GM21529 (cell line): ENCODE results near the gene MFNG.
"Not testable (repeated sequence)": the region's sequence is repeated elsewhere in the genome, so short reads cannot be mapped to it uniquely, and the experiment has no call there.

Source experiments
- ATAC-seq: cut with Tn5 transposase; IDR thresholded peaks from one replicate; pipeline ENCODE4 v1.9.1; 2021; ENCODE audit not compliant: unreplicated experiment

Gene MFNG

DNA sequence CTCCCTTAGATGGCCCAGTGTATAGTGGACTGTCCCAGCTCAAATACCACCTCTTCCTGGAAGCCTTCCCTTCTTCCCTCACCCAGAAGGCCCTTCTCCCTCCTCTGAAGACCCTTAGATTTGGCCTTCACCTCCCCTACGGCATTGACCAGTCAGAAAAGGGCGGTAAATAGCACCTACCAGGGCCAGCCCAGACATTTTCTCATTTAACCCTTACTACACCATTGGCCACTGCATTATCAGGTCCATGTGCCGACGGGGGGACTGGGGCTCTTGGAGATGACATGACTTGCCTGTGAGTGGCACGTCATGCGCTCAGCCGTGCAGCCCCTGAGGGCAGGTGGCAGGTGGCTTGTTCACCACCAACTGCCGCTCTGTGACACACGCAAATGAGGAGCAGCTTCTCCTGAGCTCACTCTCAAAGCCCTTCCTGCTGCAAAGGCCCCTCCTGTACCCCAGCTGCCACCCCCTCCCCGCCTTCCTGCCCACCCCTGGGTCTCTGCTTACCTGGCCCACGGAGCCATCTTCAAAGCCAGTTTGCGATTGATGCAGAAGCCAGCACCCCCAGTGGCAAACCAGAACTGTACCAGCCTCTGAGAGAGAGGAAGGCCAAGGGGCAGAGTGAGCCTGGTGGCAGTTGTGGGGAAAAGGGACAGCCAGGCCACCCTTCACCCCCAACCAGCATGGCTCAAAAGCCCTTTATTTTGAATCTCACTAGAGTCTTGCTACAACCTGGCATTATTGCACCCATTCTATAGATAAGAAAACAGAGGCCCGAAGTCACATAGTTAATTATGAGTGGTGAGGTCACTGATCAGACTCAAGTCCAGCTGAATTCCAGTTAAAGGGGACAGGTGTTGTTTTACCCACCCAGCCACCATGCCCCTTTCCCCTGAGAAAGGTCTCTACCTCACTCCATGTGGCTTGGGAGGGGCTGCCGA, 9.5 kb downstream of the MFNG start:
- ATAC-seq: no peak

DNA sequence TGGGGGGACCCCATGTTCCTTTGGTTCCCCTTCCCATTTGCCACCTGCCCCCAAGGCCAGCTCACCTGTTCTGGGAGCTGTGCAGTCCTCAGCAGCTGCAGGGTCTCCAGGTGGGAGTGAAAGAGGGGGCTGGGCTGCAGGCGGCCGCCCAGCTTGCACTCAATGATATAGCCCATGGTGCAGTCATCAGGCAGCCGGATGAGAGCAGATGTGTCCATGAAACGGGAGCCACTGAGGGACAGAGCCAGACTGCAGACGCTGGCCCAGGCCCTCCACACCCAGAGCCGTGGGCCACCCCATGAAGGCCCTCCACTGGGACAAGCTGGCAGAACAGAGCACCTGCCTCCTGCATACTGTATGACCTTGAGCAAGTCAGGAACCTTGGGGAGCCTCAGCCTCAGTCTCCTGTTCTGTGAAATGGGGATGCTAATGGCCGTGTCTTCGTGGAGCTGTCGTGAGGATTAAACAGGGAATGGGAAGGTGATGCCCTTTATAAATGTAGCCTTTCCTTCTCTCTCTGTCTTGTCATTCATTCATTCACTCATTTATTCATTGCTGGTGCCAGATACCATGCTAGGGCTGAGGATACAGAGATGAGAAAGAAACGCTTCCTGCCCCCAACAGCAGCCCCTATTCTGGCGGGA, 11.6 kb downstream of the MFNG start:
- no peak for ATAC-seq

DNA sequence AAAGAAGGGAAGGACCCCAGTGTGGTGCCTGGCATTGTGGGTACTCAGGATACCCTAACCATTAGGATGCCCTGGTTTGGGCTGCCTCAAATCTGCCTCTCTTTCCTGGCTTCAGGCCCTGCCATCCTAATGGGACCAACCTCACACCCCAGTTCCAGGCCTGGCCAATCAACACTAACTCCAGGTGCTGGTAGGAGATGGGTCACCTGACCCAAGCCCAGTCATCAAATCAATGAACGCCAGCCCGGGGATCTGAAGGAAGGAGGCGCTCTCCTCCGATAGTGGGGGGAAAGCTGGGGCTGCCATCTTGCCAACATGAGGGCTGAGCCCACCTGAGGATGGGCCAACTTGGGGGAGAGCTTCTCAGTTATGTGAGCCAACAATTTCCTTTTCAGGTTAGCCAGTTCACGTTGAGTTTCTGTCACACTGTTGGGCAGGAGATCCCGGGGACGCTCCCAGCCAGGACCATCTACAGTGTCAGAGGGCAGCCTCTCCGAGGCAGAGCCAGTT, 12.7 kb downstream of the MFNG start:
- ATAC-seq: no peak

DNA sequence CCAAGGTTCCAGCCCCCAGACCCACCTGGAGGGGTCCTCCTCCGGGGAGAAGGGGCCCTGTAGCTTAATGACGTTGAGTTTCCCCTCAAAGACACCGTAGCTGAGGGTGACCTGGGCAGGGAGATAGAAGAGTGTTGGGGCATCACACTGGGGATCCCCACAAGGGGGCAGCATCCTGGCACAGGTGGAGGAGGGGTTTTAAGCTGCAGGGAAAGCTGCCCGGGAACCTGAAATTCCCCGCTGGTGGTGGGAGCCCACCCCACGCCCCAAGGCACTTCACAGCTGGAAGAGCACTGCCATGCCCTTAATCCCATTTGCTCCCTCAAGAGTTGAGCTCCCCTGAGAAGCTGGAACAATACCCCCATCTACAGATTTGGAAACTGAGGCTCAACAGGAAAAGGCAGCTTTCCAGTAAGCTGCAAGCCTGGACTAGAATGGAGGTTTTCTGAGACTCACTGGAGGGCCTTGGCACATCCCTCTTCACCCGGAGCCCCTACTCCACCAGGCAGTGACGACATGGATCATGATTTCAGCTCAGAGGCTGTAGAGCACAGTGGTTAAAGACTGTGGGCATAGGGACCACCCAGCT, 13.7 kb downstream of the MFNG start:
- ATAC-seq: no peak

DNA sequence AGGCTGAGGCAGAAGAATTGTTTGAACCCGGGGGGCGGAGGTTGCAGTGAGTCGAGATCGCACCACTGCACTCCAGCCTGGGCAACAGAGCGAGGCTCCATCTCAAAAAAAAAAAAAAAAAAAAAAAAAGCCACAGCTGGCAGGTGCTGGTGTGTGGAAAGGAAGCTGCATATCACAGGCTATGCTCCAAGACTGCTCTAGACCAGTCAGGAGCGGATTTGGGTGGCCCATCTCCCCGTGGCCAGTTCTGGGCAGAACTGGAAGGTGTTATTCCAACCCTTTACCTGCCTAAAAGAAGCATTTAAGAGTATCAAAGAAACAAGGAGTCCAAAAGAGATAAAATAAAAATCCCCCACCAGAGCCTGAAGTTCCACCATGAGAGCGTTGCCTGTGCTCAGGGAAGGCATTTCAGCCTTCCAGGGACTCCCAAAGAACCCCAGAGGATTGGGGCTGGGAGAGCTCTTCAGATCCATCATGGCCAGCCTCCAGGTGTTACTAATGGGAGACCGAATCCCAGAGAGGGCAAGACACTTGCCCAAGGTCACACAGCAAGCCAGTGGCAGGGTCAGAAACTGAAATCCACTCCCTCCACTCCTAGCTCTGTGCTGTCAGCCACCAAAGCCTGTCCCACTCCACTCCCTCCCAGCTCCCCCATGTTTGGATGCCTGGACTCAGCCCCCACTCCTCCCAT, 14.3 kb downstream of the MFNG start:
- ATAC-seq: no peak

DNA sequence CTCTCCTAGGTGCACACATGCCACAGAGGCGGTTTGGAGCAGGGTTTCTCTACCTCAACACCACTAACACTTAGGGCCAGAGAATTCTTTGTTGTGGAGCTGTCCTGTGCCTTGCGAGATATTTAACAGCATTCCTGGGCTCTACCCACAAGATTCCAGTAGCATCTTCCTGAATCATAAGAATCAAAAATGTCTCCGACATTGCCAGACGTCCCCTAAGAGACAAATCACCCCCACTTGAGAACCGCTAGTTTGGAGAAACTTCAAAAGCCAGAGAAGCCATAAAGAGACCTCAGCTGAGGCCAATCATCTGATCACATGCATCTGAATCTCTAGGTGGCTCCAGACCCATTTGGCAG, 16.1 kb downstream of the MFNG start:
- ATAC-seq: no peak

DNA sequence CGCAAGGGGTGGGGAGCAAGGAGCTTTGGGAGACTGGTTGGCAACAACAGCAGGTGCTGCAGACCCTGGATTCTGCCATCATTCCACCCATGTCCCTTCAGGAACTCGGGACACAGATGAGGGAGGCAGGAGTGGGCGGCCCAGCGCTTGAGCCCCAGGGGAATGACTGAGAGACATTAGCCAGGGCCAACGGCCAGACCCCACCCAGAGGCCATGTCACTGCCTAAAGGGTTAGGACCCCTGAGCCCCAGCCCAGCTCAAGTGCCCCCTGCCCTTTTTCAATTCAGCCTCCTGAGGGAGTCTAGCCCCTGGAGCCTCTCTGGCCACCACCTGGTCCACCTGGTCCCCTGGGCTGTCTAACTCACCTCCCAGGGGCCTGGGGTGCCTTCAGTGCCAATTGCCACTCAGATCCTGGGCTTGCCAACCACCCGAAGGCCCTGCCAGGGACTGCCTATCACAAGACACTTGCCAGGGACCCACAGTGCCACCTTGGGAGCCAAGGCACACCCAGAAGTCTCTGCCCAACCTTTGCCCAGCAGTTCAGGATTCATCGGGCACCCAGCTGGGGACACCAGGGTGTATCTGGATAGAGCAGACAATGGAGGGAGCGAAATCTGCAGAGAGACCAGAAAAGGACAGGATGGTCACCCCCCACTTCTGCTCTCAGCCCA, 16.6 kb downstream of the MFNG start:
- ATAC-seq: no peak

DNA sequence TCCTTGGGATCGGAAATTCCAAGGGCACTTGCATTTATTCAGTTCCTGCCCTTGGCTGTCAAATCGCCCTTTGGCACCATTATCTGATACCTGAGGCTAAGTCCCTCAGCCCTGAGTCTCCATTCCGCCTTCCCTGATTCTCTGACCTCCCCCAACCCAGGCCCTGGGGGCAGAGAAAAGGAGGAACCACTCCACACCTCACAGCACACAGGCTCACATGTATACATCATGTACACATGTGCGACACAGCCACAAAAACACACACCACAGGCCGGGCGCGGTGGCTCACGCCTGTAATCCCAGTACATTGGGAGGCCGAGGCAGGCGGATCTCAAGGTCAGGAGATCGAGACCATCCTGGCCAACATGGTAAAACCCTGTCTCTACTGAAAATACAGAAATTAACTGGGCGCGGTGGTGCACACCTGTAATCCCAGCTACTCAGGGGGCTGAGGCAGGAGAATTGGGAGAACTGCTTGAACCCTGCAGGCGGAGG, 17.9 kb downstream of the MFNG start:
- ATAC-seq: not testable (repeated sequence)

DNA sequence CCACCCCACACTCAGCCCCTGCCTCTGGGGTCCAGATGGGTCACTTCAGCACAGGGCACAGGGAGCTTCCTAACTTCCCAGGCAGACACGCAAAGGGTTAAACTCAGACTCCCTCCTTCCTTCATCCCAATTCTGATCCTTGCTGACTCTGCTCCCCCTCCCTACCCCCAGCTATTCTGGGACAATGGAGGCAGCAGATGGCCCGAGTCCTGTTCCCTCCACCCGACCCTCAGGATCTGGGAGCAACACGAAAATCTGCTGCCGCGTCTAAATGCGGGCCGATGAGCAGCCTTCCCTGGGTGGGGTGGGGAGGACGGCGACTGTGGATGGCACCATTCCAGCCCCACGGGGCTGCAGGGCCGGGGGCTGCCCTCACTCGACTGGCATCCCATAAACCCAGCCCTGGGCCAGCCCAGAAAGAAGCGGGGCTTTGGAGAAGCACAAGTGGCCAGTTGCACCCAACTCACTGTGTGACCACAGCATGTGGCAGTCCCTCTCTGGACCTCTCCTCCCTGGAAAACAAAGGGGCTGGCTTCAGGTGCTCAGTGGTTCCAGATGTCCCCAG, 18.7 kb downstream of the MFNG start:
- ATAC-seq: no peak

DNA sequence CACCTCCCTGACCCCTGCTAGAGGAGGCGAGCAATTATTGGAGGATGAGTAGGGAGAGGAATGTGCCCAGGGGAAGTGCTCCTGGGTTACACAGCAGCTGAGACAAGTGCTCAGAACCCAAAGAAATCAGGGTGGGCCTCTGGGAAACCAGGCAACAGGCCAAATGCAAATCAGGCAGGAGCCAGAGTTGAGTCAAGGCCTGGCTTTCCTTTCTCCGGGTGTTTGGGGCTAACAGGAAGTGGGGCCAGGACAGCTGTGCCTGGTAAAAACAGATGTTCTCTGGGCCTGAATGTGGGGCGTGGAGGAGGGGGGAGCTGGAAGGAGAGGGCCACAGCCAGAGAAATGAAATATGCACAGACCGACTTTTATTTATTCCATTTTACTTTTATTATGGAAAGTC, 22.0 kb downstream of the MFNG start:
- ATAC-seq: no peak

DNA sequence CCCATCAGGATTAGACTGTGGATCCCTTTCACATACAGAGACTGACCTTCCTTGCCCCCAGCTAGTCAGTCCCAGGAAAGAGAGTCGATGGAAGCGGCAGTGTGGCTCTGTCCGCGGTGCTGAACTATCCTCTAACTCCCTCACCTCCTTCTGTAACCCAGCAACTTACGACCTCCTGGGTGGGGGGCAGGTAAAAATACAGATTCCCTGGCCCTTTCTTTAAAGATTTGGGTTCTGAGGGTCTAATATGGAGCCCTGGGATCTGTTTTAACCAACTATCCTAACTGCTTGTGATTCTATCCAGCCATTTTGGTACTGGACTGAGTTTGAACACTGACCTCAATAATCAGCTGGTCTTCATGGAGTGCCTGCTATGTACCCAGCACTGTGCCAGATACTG, 23.2 kb downstream of the MFNG start:
- ATAC-seq: no peak

DNA sequence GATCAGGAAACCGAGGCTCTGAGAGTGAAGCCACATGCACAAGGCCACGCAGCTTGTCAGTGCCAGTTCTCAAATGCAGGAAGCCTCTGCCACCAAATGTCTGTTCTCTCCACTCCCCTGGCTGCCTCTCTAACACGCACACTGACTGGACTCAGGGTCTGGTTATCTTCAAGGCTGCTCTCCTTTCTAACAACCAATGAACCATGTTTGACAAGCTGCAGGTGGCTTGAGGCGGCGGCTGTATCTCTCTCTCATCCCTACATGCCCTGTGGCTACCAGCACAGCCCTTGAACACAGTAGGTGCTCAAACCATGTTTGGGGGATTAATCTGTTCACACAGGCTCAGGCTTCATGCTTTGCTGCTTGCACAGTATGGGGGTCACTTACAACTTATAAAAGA, 23.7 kb downstream of the MFNG start:
- ATAC-seq: no peak

DNA sequence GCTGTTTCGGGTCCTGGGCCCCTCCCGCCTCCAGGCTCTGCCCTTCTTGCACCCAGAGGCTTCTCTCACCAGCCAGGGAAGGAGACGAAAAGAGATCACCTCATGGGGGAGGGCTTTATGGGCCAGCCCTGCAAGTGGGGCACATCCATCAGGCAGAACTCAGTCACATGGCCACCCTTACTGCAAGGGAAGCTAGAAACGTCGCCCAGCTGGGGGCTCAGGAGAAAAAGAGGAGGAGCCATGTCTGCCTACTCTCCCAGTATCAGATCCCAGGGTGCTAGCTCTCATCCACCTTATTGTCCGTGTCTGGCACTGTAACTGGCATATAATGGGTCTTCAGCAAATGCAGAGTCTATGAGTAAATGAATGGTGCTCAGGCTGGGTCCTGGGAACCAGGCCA, 24.2 kb downstream of the MFNG start:
- no peak for ATAC-seq

DNA sequence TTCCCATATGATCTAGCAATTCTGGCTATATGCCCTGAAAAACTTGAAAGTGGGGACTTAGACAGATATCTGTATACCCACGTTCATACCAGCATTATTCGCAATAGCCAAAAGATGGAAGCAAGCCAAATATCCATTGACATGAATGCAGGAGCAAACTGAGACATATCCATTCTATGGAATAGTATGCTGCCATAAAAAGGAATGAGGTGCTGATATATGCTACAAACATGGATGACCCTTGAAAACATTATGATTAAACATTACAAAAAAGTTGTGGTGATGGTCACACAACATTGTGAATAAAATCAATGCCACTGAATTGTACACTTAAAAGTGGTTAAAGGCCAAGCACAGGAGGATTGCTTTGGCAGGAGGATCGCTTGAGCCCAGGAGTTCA, 25.5 kb downstream of the MFNG start:
- ATAC-seq: no peak

DNA sequence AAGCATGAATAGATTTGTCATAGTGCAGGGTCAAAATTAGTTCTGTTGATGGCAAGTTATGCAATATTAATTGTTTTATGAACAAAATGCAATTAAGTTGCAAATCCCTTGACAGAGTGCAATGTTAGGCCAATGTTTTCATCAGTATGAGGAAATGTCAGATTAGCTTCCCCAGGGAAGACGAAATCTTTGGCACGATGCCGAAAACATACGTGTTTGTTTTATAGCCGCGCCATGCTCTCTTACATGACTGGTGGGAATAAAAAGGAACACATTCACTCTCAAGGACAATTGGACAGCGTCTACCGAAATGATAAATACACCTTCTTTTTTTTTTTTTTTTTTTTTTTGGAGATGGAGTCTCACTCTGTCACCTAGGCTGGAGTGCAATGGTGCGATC, 27.0 kb downstream of the MFNG start:
- ATAC-seq: no peak

DNA sequence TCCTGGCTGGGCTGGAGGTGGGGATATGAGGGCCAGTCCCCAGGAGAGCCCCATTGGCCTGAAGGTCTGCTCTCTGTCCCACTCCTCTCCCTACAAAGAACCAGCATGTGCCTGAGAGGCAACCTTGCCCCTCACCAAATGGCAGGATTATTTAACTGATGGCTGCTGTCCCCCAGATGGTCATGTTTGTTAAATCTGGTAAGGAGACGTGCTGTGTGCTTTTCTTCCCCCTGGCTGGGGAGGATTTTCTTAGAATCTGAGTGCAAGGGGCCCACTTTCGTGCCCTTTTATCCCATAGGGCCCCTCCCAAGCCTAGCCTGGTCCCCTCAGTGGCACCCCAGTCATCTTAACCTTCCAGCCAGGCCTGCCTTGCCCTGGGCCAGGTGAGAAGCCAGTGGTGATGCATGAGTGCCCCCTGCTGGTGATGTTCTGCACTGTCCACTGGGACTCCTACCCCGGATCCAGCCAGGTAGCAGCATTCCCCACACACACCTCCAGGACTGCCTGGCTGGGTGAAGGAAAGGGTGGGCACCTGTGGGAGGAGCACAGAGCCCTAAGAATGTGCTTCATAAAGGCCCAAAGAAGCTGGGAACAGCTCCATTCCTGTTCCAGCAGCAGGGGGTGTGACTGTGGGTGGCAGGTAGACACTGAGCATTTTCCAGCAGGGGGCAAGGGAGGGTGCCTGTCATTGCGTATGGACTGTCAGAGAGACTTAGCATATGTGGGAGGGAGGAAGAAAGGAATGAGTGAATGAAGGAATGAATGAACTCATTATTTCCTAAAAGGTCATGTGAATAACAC, 28.9 kb downstream of the MFNG start:
- ATAC-seq: no peak

DNA sequence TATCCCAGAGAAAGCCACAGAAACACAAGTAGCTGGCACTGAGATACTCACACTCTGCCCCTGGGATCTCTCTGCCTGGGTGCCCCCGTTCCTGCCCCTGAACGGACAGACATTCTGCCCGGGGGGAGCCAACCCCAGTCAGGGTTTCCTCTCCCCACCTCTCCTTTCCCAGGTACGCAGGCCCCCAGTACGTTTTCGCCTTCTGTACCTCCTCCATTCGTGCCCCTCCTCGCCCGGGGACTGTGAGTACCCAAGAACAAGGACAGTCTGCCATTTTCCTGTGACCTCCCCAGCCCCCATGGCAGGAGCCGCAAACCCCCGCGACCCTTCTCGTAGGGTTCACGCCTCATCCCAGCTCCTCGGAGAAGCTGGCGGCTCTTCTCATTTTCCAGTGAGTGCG, 29.8 kb downstream of the MFNG start:
- no peak for ATAC-seq

DNA sequence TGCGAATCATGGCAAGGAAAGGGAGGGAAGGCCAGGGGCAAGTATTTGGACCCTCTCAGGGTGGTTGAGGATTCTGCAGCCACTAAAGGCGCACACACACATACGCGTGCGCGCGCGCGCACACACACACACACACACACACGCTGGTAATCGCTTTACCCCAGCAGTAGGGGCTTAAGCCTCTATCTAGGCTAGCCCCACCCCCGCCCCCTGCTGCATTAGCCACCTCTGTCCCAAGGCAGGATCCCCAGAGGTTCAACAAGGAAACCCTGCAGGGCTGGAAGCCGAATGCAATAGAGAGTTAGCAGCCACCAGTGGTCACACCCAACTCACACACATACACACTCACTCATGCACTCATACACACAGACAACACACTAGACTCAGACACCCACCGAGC, 30.3 kb downstream of the MFNG start:
- no peak for ATAC-seq

DNA sequence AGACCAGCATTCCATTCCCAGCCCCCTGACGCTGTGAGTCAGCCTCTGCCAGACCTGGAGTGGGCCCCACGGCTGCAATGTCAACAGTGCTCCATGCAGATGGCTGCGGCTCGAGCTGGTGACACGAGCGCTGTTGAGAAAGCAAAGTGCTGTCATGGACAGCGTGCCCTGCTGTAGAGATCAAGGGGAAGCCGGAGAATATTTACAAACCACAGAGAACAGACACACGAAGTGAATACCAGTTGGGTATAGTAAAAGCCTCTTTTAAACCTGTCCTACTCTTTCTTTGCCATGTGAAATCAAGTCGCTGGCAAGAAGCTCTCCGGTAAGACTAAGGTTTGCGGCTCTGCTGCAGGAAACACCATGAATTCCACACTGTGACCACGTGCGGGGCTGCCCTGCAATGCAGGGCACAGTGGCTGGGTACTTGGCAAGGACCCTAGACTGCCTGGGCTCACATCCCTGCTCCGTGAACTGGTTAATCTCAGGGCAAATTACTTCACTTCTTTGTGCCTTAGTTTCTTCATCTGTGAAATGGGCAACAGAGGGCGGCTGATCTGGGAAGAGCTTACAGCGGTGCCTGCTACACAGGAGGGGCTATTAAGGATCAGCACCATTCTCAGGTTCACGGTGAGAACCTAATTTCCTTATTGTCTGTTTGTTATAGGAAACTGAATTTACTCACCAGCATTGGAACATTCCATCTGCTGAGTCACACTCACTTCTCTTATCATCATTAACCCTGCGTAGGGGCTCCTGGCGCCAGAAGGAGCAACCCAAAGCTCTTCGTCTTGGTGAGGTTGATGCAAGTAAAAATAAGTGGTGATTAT, 31.1 kb downstream of the MFNG start:
- no peak for ATAC-seq
